ENCODE results near the gene TMC7. TPM values are rescaled to one million over a fixed set of nuclear protein-coding genes. Genes with fewer than 3 reads are reported as not detected.

The TMC7 gene
- total RNA-seq, 1 experiment from 2014 or later = 4.3 TPM

DNA sequence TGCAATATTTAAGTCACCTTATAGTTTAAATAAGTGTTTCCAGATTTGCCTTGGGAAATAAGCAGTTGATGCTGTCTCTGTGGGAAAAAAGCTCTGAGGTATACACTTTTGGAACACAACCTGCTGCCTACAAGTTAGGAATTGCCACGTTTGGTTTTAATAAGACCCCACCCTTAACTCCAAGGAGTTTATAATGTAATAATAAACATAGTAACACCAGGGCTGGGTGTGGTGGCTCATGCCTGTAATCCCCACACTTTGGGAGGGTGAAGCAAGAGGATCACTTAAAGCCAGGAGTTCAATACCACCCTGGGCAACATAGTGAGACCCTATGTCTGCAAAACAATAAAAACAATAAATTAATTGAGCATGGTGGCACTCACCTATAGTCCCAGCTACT is 41.7 kb upstream of the TMC7 start:
- Histone ChIP-seq H2BK5ac (ENCODE audit: insufficient read length, low read length) (no peak overlapping the region), H3K23ac (ENCODE audit: insufficient read length, low read depth, low read length) (no peak overlapping the region), H2BK12ac (ENCODE audit: insufficient read length, low read depth, low read length) (no peak overlapping the region), H3K9ac (ENCODE audit: extremely low read depth, insufficient read length, low read length) (no peak overlapping the region), H3K4me1 (ENCODE audit: insufficient read depth, low read length) (no peaks in the 10 kb centered on the region), H3K4me2 (ENCODE audit: insufficient read depth, insufficient read length, low read length) (no peak overlapping the region), H2BK120ac (ENCODE audit: low read depth, low read length, poor library complexity, severe bottlenecking) (no peak overlapping the region), H3K18ac (ENCODE audit: insufficient read length, low read depth, low read length) (no peak overlapping the region), H3K27me3 (ENCODE audit: insufficient read depth, low read length) (no peaks in the 10 kb centered on the region), H4K8ac (replicated peaks; ENCODE audit: insufficient read length, low read depth, low read length) (no peak overlapping the region), H2BK15ac (ENCODE audit: low read depth, low read length) (no peak overlapping the region), H4K20me1 (ENCODE audit: control insufficient read depth, insufficient read depth, insufficient read length) (no peaks in the 10 kb centered on the region), H2BK20ac (ENCODE audit: low read depth, low read length, poor library complexity, severe bottlenecking) (no peak overlapping the region), H2AFZ (ENCODE audit: low read length) (no peak overlapping the region), H2AK5ac (ENCODE audit: insufficient read length, low read length) (no peak overlapping the region), H4K5ac (ENCODE audit: insufficient read length, low read depth, low read length) (no peak overlapping the region), H3T11ph (ENCODE audit: low read length) (no peak overlapping the region), H3K4ac (ENCODE audit: low read depth, low read length) (no peak overlapping the region), H3K79me1 (ENCODE audit: insufficient read depth, low read depth, low read length, poor library complexity, severe bottlenecking) (no peaks in the 10 kb centered on the region), H3K27ac (ENCODE audit: insufficient read length, low read depth, low read length) (no peak overlapping the region), H3K9me3 (ENCODE audit: control insufficient read depth, low read depth, low read length) (no peaks in the 10 kb centered on the region), H3K79me2 (ENCODE audit: insufficient read depth, low read length) (no peaks in the 10 kb centered on the region), H3K23me2 (ENCODE audit: insufficient read length, low read depth, low read length, poor library complexity, severe bottlenecking) (no peaks in the 10 kb centered on the region), H3K14ac (ENCODE audit: insufficient read depth, low read length) (no peak overlapping the region), H4K91ac (ENCODE audit: insufficient read length, low read depth, low read length) (no peak overlapping the region), H3K56ac (ENCODE audit: insufficient read length, low read depth, low read length) (no peak overlapping the region)
- H3K4me3 Mint-ChIP-seq = no peak overlapping the region
- peaks cover 1% of the 10 kb centered on the region for H3K27me3 Mint-ChIP-seq (ENCODE audit: low read depth)
- H3K27ac Mint-ChIP-seq = no peak overlapping the region
- TF ChIP-seq, protein P1, sequence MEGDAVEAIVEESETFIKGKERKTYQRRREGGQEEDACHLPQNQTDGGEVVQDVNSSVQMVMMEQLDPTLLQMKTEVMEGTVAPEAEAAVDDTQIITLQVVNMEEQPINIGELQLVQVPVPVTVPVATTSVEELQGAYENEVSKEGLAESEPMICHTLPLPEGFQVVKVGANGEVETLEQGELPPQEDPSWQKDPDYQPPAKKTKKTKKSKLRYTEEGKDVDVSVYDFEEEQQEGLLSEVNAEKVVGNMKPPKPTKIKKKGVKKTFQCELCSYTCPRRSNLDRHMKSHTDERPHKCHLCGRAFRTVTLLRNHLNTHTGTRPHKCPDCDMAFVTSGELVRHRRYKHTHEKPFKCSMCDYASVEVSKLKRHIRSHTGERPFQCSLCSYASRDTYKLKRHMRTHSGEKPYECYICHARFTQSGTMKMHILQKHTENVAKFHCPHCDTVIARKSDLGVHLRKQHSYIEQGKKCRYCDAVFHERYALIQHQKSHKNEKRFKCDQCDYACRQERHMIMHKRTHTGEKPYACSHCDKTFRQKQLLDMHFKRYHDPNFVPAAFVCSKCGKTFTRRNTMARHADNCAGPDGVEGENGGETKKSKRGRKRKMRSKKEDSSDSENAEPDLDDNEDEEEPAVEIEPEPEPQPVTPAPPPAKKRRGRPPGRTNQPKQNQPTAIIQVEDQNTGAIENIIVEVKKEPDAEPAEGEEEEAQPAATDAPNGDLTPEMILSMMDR (conservative IDR thresholded peaks at IDR 0.05) = no peak
- H3K9me3 Mint-ChIP-seq = peaks cover 0 to 4% of the 10 kb centered on the region in 2 experiments; a peak in 1 of 5 replicates
- no peaks in the 10 kb centered on the region for H3K36me3 Mint-ChIP-seq (ENCODE audit: insufficient read depth in 1 of 3, low read depth in 3 of 3)
- H3K4me1 Mint-ChIP-seq = peaks cover 9 to 14% of the 10 kb centered on the region in 2 experiments
- WGBS (ENCODE audit: extremely low coverage, insufficient read length, low lambda C conversion rate) = no CpG with 5 or more reads among the region's 1 CpG
- no peak for DNase-seq
